Measurements from ENCODE around the gene BPI.

BPI gene

DNA sequence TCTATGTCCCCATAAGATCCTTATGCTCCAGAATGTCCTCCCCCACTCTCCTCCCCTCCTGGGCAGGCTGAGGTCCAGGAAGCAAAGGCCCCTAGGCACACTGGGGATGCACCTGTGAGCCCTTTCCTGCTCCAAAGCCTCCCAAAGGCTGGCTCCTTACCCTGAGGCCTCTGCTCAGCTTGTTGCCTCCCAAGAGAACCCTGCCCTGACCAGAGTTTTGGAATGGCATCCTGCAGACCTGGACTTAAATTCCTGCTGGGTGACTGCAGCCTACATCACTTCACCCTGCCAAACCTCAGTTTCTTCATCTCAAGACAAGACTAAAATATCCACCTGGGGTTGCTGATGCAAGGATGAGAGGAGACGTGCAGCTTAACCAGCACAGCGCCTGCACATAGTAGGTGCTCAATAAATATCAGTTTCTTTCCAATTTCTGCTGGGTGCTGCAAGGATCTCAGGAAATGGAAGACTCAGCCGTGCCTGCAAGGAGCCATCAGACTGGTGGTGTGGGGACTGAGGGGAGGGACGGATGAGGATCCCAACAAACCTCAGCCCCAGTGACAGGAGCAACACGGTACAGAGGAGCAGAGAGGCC, 40.2 kb downstream of the BPI start:
- TF ChIP-seq, protein P1, sequence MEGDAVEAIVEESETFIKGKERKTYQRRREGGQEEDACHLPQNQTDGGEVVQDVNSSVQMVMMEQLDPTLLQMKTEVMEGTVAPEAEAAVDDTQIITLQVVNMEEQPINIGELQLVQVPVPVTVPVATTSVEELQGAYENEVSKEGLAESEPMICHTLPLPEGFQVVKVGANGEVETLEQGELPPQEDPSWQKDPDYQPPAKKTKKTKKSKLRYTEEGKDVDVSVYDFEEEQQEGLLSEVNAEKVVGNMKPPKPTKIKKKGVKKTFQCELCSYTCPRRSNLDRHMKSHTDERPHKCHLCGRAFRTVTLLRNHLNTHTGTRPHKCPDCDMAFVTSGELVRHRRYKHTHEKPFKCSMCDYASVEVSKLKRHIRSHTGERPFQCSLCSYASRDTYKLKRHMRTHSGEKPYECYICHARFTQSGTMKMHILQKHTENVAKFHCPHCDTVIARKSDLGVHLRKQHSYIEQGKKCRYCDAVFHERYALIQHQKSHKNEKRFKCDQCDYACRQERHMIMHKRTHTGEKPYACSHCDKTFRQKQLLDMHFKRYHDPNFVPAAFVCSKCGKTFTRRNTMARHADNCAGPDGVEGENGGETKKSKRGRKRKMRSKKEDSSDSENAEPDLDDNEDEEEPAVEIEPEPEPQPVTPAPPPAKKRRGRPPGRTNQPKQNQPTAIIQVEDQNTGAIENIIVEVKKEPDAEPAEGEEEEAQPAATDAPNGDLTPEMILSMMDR (conservative IDR thresholded peaks at IDR 0.05; ENCODE audit: control insufficient read depth, insufficient read depth, low read depth, low read length): no peak
- H3K4me3 ChIP-seq (ENCODE audit: control insufficient read depth, low read depth, low read length): no peak overlapping the region
- no peak for DNase-seq (ENCODE audit: low read depth)

DNA sequence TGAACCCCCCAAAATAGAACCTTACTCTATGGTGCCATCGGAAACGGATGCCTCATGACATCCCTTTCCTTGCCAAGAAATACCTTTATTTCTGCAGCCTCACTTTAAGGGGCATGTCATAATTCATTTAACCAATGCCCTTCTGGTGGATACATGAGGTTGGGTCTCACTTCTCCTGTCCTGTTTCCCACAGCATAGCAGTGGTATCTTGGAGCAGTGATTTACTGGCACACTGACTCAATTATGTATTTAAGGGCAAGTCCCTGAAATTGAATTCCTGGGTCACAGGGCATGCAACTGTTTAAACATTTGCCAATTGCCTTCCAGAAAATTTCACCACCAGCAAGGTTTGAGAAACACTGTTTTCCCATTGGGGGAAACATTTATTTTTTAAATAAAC, 41.7 kb downstream of the BPI start:
- TF ChIP-seq, protein P1 (conservative IDR thresholded peaks at IDR 0.05; ENCODE audit: control insufficient read depth, insufficient read depth, low read depth, low read length): no peak
- DNase-seq (ENCODE audit: low read depth): no peak
- no peak overlapping the region for H3K4me3 ChIP-seq (ENCODE audit: control insufficient read depth, low read depth, low read length)

DNA sequence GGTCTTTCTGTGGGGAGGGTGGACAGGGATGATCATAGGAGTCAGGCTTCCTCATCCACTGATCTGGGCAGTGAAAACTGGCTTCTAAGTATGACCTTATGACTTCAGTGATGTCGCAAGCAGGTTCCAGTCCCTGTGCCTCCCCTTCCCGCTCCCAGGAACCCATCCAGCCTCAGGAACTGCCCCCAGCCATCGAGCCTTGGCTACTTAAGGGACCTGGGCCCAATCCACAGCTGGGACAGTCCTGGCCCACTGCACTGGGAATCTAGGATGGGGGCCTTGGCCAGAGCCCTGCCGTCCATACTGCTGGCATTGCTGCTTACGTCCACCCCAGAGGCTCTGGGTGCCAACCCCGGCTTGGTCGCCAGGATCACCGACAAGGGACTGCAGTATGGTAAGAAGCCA, 42.3 kb downstream of the BPI start, which contains the start of gene LBP:
LBP (plus strand) TSS at position 236 of the 405 bp plus-strand sequence; CDS start at position 271, 35 bp downstream.
- TF ChIP-seq, protein P1 (conservative IDR thresholded peaks at IDR 0.05; ENCODE audit: control insufficient read depth, insufficient read depth, low read depth, low read length): no peak
- no peak for DNase-seq (ENCODE audit: low read depth)
- H3K4me3 ChIP-seq (ENCODE audit: control insufficient read depth, low read depth, low read length): no peak within 1 kb of the TSS

DNA sequence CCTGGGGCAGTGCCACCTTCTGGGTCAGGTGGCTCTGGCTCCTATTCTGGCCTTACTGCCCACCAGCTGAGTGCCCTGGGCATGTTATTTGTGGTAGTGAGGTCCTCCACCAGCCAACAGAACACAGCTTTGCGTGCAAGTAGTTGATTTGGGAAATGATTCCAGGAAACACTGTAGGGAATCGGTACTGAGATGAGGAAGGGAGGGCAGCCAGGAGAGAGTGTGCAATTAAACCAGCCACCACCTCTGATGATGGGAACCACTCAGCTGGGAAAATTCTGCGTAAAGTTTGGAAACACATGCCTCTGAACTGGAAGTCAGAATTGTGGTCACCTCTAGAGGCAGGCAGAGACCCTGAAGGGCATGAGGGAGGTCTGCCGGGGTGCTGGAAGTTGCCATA, 42.8 kb downstream of the BPI start:
- H3K4me3 ChIP-seq (ENCODE audit: control insufficient read depth, low read depth, low read length): no peak overlapping the region
- no peak for DNase-seq (ENCODE audit: low read depth)
- TF ChIP-seq, protein P1 (conservative IDR thresholded peaks at IDR 0.05; ENCODE audit: control insufficient read depth, insufficient read depth, low read depth, low read length): no peak

DNA sequence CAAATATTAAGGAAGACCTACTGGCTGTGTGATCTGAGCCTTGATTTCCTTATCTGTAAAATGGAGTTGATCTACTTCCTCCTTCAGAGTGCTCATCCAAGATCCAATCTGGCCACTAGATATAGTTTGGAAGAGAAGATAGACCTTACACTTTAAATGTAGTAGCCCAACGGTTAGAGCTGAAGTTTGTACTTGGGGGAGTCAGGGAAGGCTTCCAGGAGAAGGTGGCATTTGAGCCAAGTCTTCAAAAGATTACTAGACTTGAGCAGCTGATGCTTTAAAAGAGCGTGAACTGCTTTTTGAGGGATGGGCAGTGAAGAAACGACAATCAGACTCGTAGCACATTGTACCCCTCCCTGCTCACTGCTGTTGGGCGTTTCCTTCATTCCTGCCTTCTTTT, 45.9 kb downstream of the BPI start:
- H3K4me3 ChIP-seq (ENCODE audit: control insufficient read depth, low read depth, low read length): no peak overlapping the region
- TF ChIP-seq, protein P1 (conservative IDR thresholded peaks at IDR 0.05; ENCODE audit: control insufficient read depth, insufficient read depth, low read depth, low read length): no peak

DNA sequence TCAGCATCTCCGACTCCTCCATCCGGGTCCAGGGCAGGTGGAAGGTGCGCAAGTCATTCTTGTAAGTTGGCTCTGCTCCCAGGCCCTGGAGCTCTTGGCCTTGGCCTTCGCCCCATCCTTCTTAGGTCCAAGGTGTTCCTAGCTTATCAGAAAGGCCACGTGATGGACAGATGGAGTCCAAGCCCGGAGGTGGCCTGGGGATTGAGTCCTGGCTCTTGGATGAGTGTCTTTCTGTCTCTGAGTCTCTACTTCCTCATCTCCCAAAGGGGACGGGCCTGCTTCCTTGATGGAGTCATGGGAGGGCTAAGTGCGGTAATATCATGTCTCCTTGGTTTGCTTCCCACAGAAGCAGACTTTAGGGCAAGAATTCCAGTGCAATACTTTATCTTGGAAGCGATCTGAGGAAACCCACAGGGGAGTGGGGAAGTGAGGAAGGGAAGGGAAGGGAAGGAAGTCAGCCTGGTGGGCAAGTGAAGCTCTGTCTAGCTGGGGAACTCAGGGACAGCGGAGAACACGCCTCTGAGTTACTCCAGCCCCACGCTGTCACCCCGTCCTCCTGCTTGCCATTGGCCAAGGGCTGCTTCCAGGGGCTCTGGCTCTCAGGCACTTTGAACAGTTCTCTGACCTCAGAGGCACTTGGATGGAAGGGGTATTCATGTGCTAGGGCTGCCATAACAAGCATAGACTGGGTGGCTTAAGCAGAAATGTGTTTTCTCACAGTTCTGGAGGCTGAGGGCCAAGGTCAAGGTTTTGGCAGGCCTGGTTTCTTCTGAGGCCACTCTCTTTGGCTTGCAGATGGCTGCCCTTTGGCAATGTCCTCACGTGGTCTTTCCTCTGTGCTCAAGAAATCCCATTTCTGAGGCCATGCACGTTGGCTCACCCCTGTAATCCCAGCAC, 47.2 kb downstream of the BPI start:
- H3K4me3 ChIP-seq (ENCODE audit: control insufficient read depth, low read depth, low read length): no peak overlapping the region
- no peak for DNase-seq (ENCODE audit: low read depth)
- TF ChIP-seq, protein P1 (conservative IDR thresholded peaks at IDR 0.05; ENCODE audit: control insufficient read depth, insufficient read depth, low read depth, low read length): no peak

More for the DNA sequence above, 45.9 kb downstream of the BPI start:
- DNase-seq (ENCODE audit: low read depth): no peak

Measured in fibroblast of mammary gland (primary cell).